Neural cell (in vitro differentiated cells): ENCODE results near the gene NBL1. TPM values are rescaled to one million over a fixed set of nuclear protein-coding genes. Genes with fewer than 3 reads are reported as not detected.

Experiments
- H2AFZ ChIP-seq: fragments of 200-600, 300-800 bp; sonication (generic), shearing (Covaris generic); 2 replicates; pipeline ENCODE4 v1.6.0; 2014; ENCODE audit warnings: low read depth, mild to moderate bottlenecking, antibody characterized with exemption, low read length, moderate library complexity
- H3F3A ChIP-seq: fragments of 200-600 bp; shearing (Covaris generic); 2 replicates; pipeline ENCODE4 v1.6.1; 2016; ENCODE audit warnings: mild to moderate bottlenecking, moderate library complexity, mixed read lengths, antibody characterized with exemption, low read length; ENCODE audit not compliant: insufficient read depth, poor library complexity, severe bottlenecking
- H3K27ac ChIP-seq: fragments of 200-600, 300-800 bp; sonication (generic), shearing (Covaris generic); 2 replicates; pipeline ENCODE4 v1.5.1; 2014; ENCODE audit warnings: mild to moderate bottlenecking, low read length, moderate library complexity
- H3K27me3 ChIP-seq: fragments of 300-800, 200-600 bp; sonication (generic), shearing (Covaris generic); 2 replicates; pipeline ENCODE4 v1.6.0; 2014; ENCODE audit warnings: mild to moderate bottlenecking, low read depth, low read length, moderate library complexity; ENCODE audit not compliant: insufficient read depth
- H3K36me3 ChIP-seq: fragments of 300-800, 200-600 bp; sonication (generic), shearing (Covaris generic); 2 replicates; pipeline ENCODE4 v1.5.1; 2014; ENCODE audit warnings: mild to moderate bottlenecking, antibody characterized with exemption, low read length, moderate library complexity; ENCODE audit not compliant: insufficient read depth
- H3K4me2 ChIP-seq: fragments of 300-800, 200-600 bp; sonication (generic), shearing (Covaris generic); 2 replicates; pipeline ENCODE4 v1.6.0; 2014; ENCODE audit warnings: mild to moderate bottlenecking, low read length
- H3K4me3 ChIP-seq: fragments of 300-800, 200-600 bp; sonication (generic), shearing (Covaris generic); 2 replicates; pipeline ENCODE4 v1.5.1; 2014; ENCODE audit warnings: mild to moderate bottlenecking, low read length, moderate library complexity
- H3K79me2 ChIP-seq: fragments of 200-600 bp; shearing (Covaris generic); replicated peaks from 2 replicates; pipeline ENCODE4 v1.6.0; 2014; ENCODE audit warnings: mild to moderate bottlenecking, low read length, moderate library complexity; ENCODE audit not compliant: insufficient read depth
- H3K9ac ChIP-seq: fragments of 300-800, 200-600 bp; sonication (generic), shearing (Covaris generic); 2 replicates; pipeline ENCODE4 v1.6.1; 2016; ENCODE audit warnings: mild to moderate bottlenecking, low read length, mixed read lengths
- H3K9me2 ChIP-seq: fragments of 200-600 bp; shearing (Covaris generic); 2 replicates; pipeline ENCODE4 v1.6.1; 2016; ENCODE audit warnings: mild to moderate bottlenecking, low read length, mixed read lengths; ENCODE audit not compliant: insufficient read depth
- H3K9me3 ChIP-seq: fragments of 200-600, 300-800 bp; sonication (generic), shearing (Covaris generic); 2 replicates; pipeline ENCODE4 v1.6.1; 2016; ENCODE audit warnings: mild to moderate bottlenecking, mixed run types, low read length, moderate library complexity, mixed read lengths
- H4K20me1 ChIP-seq: fragments of 200-600 bp; shearing (Covaris generic); 2 replicates; pipeline ENCODE4 v1.6.1; 2016; ENCODE audit warnings: mild to moderate bottlenecking, mixed run types; ENCODE audit not compliant: insufficient read depth
- CTCF ChIP-seq: fragments of 450-650 bp; IDR thresholded peaks from 2 replicates; pipeline ENCODE4 v1.5.1; 2014; ENCODE audit warnings: antibody characterized with exemption, mild to moderate bottlenecking, moderate library complexity; ENCODE audit not compliant: poor library complexity, severe bottlenecking
- EP300 ChIP-seq: fragments of 450-650 bp; conservative IDR thresholded peaks from 2 replicates; pipeline ENCODE4 v1.6.1; 2014; ENCODE audit warnings: antibody characterized with exemption, mild to moderate bottlenecking, moderate library complexity; ENCODE audit not compliant: poor library complexity, severe bottlenecking
- EZH2 ChIP-seq: fragments of 200-600, 300-800 bp; shearing (Covaris generic), sonication (generic); IDR thresholded peaks from 2 replicates; pipeline ENCODE4 v1.6.1; 2014; ENCODE audit warnings: antibody characterized with exemption, low read length, borderline replicate concordance, mild to moderate bottlenecking; ENCODE audit not compliant: insufficient read depth, poor library complexity, severe bottlenecking
- MXI1 ChIP-seq: fragments of 450-650 bp; conservative IDR thresholded peaks from 2 replicates; pipeline ENCODE4 v1.6.1; 2014; ENCODE audit warnings: antibody characterized with exemption, mild to moderate bottlenecking; ENCODE audit not compliant: poor library complexity, severe bottlenecking
- POLR2AphosphoS5 ChIP-seq: IDR thresholded peaks from 2 replicates; pipeline ENCODE4 v1.6.1; 2012
- RAD21 ChIP-seq: fragments of 450-650 bp; conservative IDR thresholded peaks from 2 replicates; pipeline ENCODE4 v1.6.1; 2014; ENCODE audit warnings: antibody characterized with exemption, mild to moderate bottlenecking, moderate library complexity
- SMC3 ChIP-seq: fragments of 450-650 bp; conservative IDR thresholded peaks from 2 replicates; pipeline ENCODE4 v1.6.1; 2014; ENCODE audit warnings: antibody characterized with exemption, mild to moderate bottlenecking, moderate library complexity; ENCODE audit not compliant: poor library complexity
- TAF1 ChIP-seq: IDR thresholded peaks from 2 replicates; pipeline ENCODE4 v1.6.1; 2012; ENCODE audit warnings: low read depth
- polyA plus RNA-seq: library from polyadenylated mRNA; depleted of rRNA; stranded (reverse); fragments of >200 nt; gene quantifications from 2 replicates; pipeline ENCODE4 v1.2.3, GENCODE V29; 2014
- TF ChIP-seq, protein P1 (sequence below): IDR thresholded peaks from 2 replicates; pipeline ENCODE4 v1.6.1; 2012; ENCODE audit warnings: borderline replicate concordance

The NBL1 gene
- polyA plus RNA-seq, 1 donor from 2014 or later: 9.9 TPM

- TF ChIP-seq EP300 (no peak), MXI1 (no peak)
Measured at GRCh38 chr1:19640363-19641316, 3.5 kb upstream of the NBL1 start (continued).

- TF ChIP-seq EZH2: no peak
- TF ChIP-seq POLR2AphosphoS5: no peak
- no peak for TF ChIP-seq SMC3
- TF ChIP-seq CTCF: no peak
- TF ChIP-seq MXI1: no peak
- TF ChIP-seq, protein P1, sequence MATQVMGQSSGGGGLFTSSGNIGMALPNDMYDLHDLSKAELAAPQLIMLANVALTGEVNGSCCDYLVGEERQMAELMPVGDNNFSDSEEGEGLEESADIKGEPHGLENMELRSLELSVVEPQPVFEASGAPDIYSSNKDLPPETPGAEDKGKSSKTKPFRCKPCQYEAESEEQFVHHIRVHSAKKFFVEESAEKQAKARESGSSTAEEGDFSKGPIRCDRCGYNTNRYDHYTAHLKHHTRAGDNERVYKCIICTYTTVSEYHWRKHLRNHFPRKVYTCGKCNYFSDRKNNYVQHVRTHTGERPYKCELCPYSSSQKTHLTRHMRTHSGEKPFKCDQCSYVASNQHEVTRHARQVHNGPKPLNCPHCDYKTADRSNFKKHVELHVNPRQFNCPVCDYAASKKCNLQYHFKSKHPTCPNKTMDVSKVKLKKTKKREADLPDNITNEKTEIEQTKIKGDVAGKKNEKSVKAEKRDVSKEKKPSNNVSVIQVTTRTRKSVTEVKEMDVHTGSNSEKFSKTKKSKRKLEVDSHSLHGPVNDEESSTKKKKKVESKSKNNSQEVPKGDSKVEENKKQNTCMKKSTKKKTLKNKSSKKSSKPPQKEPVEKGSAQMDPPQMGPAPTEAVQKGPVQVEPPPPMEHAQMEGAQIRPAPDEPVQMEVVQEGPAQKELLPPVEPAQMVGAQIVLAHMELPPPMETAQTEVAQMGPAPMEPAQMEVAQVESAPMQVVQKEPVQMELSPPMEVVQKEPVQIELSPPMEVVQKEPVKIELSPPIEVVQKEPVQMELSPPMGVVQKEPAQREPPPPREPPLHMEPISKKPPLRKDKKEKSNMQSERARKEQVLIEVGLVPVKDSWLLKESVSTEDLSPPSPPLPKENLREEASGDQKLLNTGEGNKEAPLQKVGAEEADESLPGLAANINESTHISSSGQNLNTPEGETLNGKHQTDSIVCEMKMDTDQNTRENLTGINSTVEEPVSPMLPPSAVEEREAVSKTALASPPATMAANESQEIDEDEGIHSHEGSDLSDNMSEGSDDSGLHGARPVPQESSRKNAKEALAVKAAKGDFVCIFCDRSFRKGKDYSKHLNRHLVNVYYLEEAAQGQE: no peak
- TF ChIP-seq TAF1: no peak
- TF ChIP-seq EP300: no peak
- no peak for TF ChIP-seq RAD21
- H4K20me1 ChIP-seq: no peaks in the 10 kb centered on the region
- H3K27me3 ChIP-seq: peaks cover 34% of the 10 kb centered on the region
- no peak overlapping the region for H3K4me2 ChIP-seq
- no peaks in the 10 kb centered on the region for H3K9me3 ChIP-seq
- no peaks in the 10 kb centered on the region for H3F3A ChIP-seq
- no peak overlapping the region for H3K4me3 ChIP-seq
- H2AFZ ChIP-seq: no peak overlapping the region
- H3K79me2 ChIP-seq: no peaks in the 10 kb centered on the region
- no peaks in the 10 kb centered on the region for H3K36me3 ChIP-seq
- no peak overlapping the region for H3K27ac ChIP-seq
- no peak overlapping the region for H3K9ac ChIP-seq
- no peaks in the 10 kb centered on the region for H3K9me2 ChIP-seq
Measured at GRCh38 chr1:19643121-19643520, 990 bp upstream of the NBL1 start.

DNA sequence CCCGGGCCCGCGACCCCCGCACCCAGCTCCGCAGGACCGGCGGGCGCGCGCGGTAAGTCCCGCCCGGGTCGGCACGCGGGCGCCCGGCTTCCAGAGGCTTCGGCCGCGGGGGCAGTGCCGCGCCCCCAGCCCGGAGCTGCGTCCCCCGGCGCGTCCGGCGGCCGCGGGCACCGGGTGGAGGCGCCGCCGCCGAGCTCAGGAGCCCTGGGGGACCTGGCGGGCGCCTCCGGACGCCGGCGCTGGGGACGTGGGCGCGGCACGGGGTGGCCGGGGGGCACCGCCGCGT is 227 bp downstream of the NBL1 start:
- Histone ChIP-seq H3K36me3 (no peaks in the 10 kb centered on the region), H2AFZ (no peak overlapping the region), H3F3A (no peaks in the 10 kb centered on the region), H3K4me2 (no peak overlapping the region), H3K27me3 (peaks cover 34% of the 10 kb centered on the region), H3K79me2 (no peaks in the 10 kb centered on the region), H3K9me3 (no peaks in the 10 kb centered on the region), H3K9me2 (no peaks in the 10 kb centered on the region), H4K20me1 (no peaks in the 10 kb centered on the region), H3K4me3 (peak overlapping the region; percentile 67), H3K9ac (peak overlapping the region; percentile 57), H3K27ac (no peak overlapping the region)
- TF ChIP-seq RAD21 (no peak), EZH2 (no peak), SMC3 (no peak), CTCF (no peak), POLR2AphosphoS5 (no peak)
- TF ChIP-seq, protein P1: no peak
